Smooth muscle cell (in vitro differentiated cells): ENCODE data around the gene HIC2. TPM values are rescaled to one million over a fixed set of nuclear protein-coding genes. Genes with fewer than 3 reads are reported as not detected.
"Not testable (repeated sequence)": the region's sequence is repeated elsewhere in the genome, so short reads cannot be mapped to it uniquely, and the experiment has no call there.

Source experiments
- DNase-seq: peaks from one replicate; lab custom pipeline; 2025; ENCODE audit not compliant: unreplicated experiment; lab: John Stamatoyannopoulos, UW
- H2AFZ ChIP-seq: fragments of 200-600 bp; sonication (generic); 2 replicates; pipeline ENCODE4 v1.6.0; 2016; ENCODE audit warnings: antibody characterized with exemption, low read depth, mild to moderate bottlenecking
- H3F3A ChIP-seq: fragments of 200-600 bp; sonication (generic); 2 replicates; pipeline ENCODE4 v1.6.0; 2017; ENCODE audit warnings: antibody characterized with exemption, low read depth
- H3K27ac ChIP-seq: fragments of 200-600 bp; sonication (generic); 2 replicates; pipeline ENCODE4 v1.5.1; 2016; ENCODE audit warnings: low read depth, mild to moderate bottlenecking
- H3K27me3 ChIP-seq: fragments of 200-600 bp; sonication (generic); 2 replicates; pipeline ENCODE4 v1.6.1; 2016; ENCODE audit warnings: low read depth, mild to moderate bottlenecking
- H3K36me3 ChIP-seq: fragments of 200-600 bp; sonication (generic); 2 replicates; pipeline ENCODE4 v1.5.1; 2016; ENCODE audit warnings: low read depth
- H3K4me1 ChIP-seq: fragments of 200-600 bp; sonication (generic); 2 replicates; pipeline ENCODE4 v1.5.1; 2016; ENCODE audit warnings: low read depth
- H3K4me2 ChIP-seq: fragments of 200-600 bp; sonication (generic); 2 replicates; pipeline ENCODE4 v1.6.0; 2016; ENCODE audit warnings: mild to moderate bottlenecking
- H3K4me3 ChIP-seq: fragments of 200-600 bp; sonication (generic); 2 replicates; pipeline ENCODE4 v1.5.1; 2016; ENCODE audit warnings: mild to moderate bottlenecking
- H3K79me2 ChIP-seq: fragments of 200-600 bp; sonication (generic); 2 replicates; pipeline ENCODE4 v1.6.0; 2016; ENCODE audit warnings: low read depth, mild to moderate bottlenecking
- H3K9ac ChIP-seq: fragments of 200-600 bp; sonication (generic); 2 replicates; pipeline ENCODE4 v1.6.0; 2016; ENCODE audit warnings: low read depth
- H3K9me3 ChIP-seq: fragments of 200-600 bp; sonication (generic); replicated peaks from 2 replicates; pipeline ENCODE4 v1.5.1; 2016; ENCODE audit warnings: low read depth
- H4K20me1 ChIP-seq: fragments of 200-600 bp; sonication (generic); 2 replicates; pipeline ENCODE4 v1.6.0; 2016; ENCODE audit warnings: low read depth
- WGBS: methylation state at CpG from one replicate; pipeline ENCODE4 v1.1.7; 2016; ENCODE audit warnings: low lambda C conversion rate; 5-methylcytosine and 5-hydroxymethylcytosine counted together
- polyA plus RNA-seq: library from polyadenylated mRNA; unstranded; fragments of >200 nt; fragmentation: Nextera tagmentation; extraction: Ambion mirVana; gene quantifications from 2 replicates; pipeline ENCODE4 v1.2.1, GENCODE V29; 2016
- total RNA-seq: library from RNA; depleted of rRNA; stranded (reverse); fragments of >200 nt; gene quantifications from 2 replicates; pipeline ENCODE4 v1.2.3, GENCODE V29; 2014

HIC2 gene, protein sequence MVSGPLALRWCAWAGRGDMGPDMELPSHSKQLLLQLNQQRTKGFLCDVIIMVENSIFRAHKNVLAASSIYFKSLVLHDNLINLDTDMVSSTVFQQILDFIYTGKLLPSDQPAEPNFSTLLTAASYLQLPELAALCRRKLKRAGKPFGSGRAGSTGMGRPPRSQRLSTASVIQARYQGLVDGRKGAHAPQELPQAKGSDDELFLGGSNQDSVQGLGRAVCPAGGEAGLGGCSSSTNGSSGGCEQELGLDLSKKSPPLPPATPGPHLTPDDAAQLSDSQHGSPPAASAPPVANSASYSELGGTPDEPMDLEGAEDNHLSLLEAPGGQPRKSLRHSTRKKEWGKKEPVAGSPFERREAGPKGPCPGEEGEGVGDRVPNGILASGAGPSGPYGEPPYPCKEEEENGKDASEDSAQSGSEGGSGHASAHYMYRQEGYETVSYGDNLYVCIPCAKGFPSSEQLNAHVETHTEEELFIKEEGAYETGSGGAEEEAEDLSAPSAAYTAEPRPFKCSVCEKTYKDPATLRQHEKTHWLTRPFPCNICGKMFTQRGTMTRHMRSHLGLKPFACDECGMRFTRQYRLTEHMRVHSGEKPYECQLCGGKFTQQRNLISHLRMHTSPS
- total RNA-seq (8.5 and 9.5 TPM in 2 replicates), polyA plus RNA-seq (4.8 and 7.5 TPM in 2 replicates)

- not testable (repeated sequence) for H3K9me3 ChIP-seq, H3K79me2 ChIP-seq, H3K9ac ChIP-seq, DNase-seq, H4K20me1 ChIP-seq, H3K27me3 ChIP-seq, H3F3A ChIP-seq, H2AFZ ChIP-seq, H3K36me3 ChIP-seq, H3K4me1 ChIP-seq
- Histone ChIP-seq H3K27ac (peak within 1 kb of the TSS; percentile 52), H3K4me2 (peak within 1 kb of the TSS; percentile 78), H3K4me3 (peak within 1 kb of the TSS; percentile 56)
- 0% methylated on average over 11 of the region's 81 CpGs for WGBS
Observed at GRCh38 chr22:21417227-21417746, at the start of gene HIC2. Gene HIC2, plus strand, starts transcription at chr22:21417371. Its CDS starts 25,461 bp downstream, at chr22:21442832.

DNA sequence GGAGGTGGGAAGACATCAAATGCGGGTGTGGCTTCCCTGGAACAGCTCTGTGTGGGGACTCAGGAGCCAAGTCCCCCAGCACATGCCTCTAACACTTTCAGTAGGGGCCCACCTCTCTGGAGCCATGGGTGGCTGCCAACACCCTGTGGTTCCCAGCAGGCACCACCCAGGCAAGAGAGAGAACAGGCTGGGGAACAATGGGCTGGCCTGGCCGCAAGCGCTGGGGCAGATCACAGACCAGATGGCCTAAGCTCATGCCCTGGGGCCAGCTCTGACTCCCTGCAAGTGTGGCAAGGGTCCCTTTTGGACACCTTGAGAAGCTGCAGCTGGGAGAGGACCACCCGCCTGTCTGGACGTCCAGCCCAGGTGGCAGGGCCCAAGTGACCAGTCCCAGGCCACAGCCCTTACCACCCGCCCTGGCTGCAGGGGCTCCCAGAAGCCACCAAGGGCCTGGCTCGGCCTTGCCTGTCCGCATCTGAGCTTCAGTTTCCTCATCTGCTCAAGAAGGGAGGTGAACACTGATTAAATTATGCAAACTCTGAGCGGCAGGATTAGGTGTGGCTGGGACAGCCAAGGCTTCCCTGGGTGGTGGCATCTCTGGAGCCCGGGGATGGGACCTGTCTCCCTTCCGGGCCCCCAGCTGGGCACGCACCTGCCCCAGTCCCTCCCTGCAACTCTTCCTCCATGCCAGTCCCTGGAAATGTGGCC is 48.4 kb upstream of the HIC2 start:
- not testable (repeated sequence) for H2AFZ ChIP-seq, H3K9me3 ChIP-seq, H3K36me3 ChIP-seq, H3K27me3 ChIP-seq, DNase-seq, H4K20me1 ChIP-seq, H3F3A ChIP-seq, H3K4me1 ChIP-seq, H3K9ac ChIP-seq, H3K79me2 ChIP-seq, H3K4me3 ChIP-seq, H3K4me2 ChIP-seq, H3K27ac ChIP-seq
- 95% methylated on average over 3 of the region's 12 CpGs for WGBS

DNA sequence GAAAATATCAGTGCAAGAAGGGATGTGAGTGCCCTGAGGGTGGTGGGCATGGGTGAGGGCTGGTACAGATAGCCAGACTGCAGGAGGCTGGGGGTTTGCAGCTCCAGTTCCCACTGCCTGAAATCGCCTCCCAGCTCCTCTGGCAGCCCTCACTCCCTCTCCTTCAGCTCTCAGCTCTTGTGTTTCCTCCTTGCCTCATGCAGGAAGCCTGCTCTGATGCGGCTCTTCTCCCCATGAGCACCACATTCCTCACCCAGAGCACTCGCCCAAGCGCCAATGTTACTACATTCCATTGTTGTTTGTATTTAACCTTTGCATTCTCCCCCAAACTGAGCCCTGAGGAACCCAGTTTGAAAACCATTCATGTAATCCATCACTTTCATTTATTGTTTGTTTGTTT is 41.3 kb upstream of the HIC2 start:
- not testable (repeated sequence) for H3K79me2 ChIP-seq, H4K20me1 ChIP-seq, H3F3A ChIP-seq, H3K36me3 ChIP-seq, DNase-seq, H3K9me3 ChIP-seq, H3K9ac ChIP-seq, H3K27ac ChIP-seq, H2AFZ ChIP-seq, H3K4me2 ChIP-seq, H3K27me3 ChIP-seq, H3K4me3 ChIP-seq, H3K4me1 ChIP-seq
- WGBS: no CpG with 5 or more reads among the region's 4 CpGs

DNA sequence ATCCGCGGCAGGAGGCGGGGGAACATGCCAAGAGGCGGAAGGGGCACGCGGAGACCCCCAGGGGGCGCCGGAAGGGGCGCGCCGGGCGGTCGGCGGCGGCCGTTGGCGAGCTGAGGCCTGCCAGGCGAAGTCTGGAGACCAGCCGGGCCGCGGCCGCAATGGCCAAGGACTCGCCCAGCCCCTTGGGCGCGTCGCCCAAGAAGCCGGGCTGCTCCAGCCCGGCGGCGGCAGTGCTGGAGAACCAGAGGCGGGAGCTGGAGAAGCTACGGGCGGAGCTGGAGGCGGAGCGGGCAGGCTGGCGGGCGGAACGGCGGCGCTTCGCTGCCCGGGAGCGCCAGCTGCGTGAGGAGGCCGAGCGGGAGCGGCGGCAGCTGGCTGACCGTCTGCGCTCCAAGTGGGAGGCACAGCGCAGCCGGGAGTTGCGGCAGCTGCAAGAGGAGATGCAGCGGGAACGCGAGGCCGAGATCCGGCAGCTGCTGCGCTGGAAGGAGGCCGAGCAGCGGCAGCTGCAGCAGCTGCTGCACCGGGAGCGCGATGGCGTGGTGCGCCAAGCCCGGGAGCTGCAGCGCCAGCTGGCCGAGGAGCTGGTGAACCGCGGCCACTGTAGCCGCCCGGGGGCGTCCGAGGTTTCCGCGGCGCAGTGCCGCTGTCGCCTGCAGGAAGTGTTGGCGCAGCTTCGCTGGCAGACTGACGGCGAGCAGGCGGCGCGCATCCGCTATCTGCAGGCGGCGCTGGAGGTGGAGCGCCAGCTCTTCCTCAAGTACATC is 33.3 kb upstream of the HIC2 start, which contains the start of gene RIMBP3B:
TSS of gene RIMBP3B (plus strand) at position 51 of the 767 bp plus-strand sequence. CDS start at position 159, 108 bp downstream.
- not testable (repeated sequence) for H4K20me1 ChIP-seq, H3K9ac ChIP-seq, H3F3A ChIP-seq, H2AFZ ChIP-seq, DNase-seq, H3K79me2 ChIP-seq, H3K9me3 ChIP-seq, H3K27ac ChIP-seq, H3K36me3 ChIP-seq, H3K4me2 ChIP-seq, H3K4me3 ChIP-seq, H3K27me3 ChIP-seq, H3K4me1 ChIP-seq
- WGBS: no CpG with 5 or more reads among the region's 91 CpGs

DNA sequence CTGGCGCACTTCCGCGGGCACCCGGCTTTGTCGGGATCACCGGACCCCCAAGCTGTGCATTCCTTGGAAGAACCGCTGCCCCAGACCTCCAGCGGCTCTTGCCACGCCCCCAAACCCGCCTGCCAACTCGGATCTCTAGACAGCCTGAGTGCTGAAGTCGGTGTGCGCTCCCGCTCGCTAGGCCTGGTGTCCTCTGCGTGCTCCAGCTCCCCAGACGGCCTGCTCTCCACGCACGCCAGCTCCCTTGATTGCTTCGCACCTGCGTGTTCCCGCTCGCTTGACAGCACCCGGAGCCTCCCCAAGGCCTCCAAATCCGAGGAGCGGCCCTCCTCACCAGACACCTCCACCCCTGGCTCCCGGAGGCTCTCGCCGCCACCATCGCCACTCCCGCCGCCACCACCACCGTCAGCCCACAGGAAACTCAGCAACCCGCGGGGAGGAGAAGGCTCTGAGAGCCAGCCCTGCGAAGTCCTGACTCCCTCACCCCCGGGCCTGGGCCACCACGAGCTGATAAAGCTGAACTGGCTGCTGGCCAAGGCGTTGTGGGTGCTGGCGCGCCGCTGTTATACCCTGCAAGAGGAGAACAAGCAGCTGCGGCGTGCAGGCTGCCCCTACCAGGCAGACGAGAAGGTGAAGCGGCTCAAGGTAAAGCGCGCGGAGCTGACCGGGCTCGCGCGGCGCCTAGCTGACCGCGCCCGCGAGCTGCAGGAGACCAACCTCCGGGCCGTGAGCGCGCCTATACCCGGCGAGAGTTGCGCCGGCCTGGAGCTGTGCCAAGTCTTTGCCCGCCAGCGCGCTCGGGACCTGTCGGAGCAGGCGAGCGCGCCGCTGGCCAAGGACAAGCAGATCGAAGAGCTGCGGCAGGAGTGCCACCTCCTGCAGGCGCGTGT is 32.5 kb upstream of the HIC2 start:
- not testable (repeated sequence) for H3K4me1 ChIP-seq, DNase-seq, H3K4me3 ChIP-seq, H2AFZ ChIP-seq, H3K36me3 ChIP-seq, H3K4me2 ChIP-seq, H3K79me2 ChIP-seq, H3K27me3 ChIP-seq, H3K27ac ChIP-seq, H3F3A ChIP-seq, H3K9ac ChIP-seq, H4K20me1 ChIP-seq, H3K9me3 ChIP-seq
- no CpG with 5 or more reads among the region's 79 CpGs for WGBS

- not testable (repeated sequence) for H3F3A ChIP-seq, H3K27me3 ChIP-seq, DNase-seq, H3K4me2 ChIP-seq, H3K27ac ChIP-seq, H3K79me2 ChIP-seq, H3K4me3 ChIP-seq, H3K36me3 ChIP-seq, H2AFZ ChIP-seq, H3K4me1 ChIP-seq, H4K20me1 ChIP-seq, H3K9ac ChIP-seq, H3K9me3 ChIP-seq
- WGBS: no CpG with 5 or more reads among the region's 7 CpGs
Observed at GRCh38 chr22:21389480-21389879, 27.7 kb upstream of the HIC2 start.

DNA sequence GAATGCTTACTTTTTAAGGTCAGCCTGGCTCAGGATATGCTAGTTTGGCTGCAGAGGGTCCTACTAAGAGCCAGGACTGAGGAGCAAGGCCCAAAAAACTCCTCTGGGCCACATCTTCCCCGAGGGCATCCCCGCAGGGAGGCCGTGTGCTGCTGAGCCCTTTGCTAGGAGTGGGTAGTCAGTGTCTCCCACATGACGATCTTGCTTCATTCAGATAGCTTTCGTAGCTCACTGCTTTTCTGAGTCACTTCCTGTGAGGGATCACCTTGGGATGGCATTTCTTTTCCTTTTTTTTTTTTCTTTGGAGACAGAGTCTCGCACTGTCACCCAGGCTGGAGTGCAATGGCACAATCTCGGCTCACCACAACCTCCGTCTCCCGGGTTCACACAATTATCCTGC is 27.2 kb upstream of the HIC2 start:
- H3K27ac ChIP-seq, H2AFZ ChIP-seq, H3K4me3 ChIP-seq, H3K79me2 ChIP-seq, H3K4me2 ChIP-seq, H3K27me3 ChIP-seq, H3K4me1 ChIP-seq, DNase-seq, H3K36me3 ChIP-seq, H3K9me3 ChIP-seq, H3F3A ChIP-seq, H3K9ac ChIP-seq, H4K20me1 ChIP-seq: not testable (repeated sequence)
- WGBS: no CpG with 5 or more reads among the region's 9 CpGs
